Nephron (organoid): Measurements from ENCODE around the gene APMAP.

Source experiments
- H3K27ac Mint-ChIP-seq, 3 experiments: 2 replicates each; pipeline ENCODE4 v1.8.0; 2020; ENCODE audit warnings: mixed read lengths in 3 of 3, mild to moderate bottlenecking in 2 of 3, moderate library complexity in 1 of 3
- H3K27me3 Mint-ChIP-seq: 2 replicates; pipeline ENCODE4 v1.8.0; 2021; ENCODE audit warnings: low read depth, mild to moderate bottlenecking, moderate library complexity, mixed read lengths
- H3K36me3 Mint-ChIP-seq: 2 replicates; pipeline ENCODE4 v1.8.0; 2020; ENCODE audit warnings: low read depth, mixed read lengths
- H3K4me1 Mint-ChIP-seq: 2 replicates; pipeline ENCODE4 v1.8.0; 2020; ENCODE audit warnings: mixed read lengths
- H3K4me3 Mint-ChIP-seq, 3 experiments: 2 replicates each; pipeline ENCODE4 v1.8.0; 2020; ENCODE audit warnings: mild to moderate bottlenecking in 3 of 3, mixed read lengths in 3 of 3, moderate library complexity in 2 of 3
- H3K9me3 Mint-ChIP-seq: 2 replicates; pipeline ENCODE4 v1.8.0; 2020; ENCODE audit warnings: mixed read lengths
- CTCF ChIP-seq, 3 experiments: fragments of 200-600 bp; sonication (generic); IDR thresholded peaks; one replicate each; pipeline ENCODE4 v1.5.0; 2021; ENCODE audit warnings: antibody characterized with exemption in 3 of 3; ENCODE audit not compliant: unreplicated experiment in 3 of 3

The APMAP gene

GRCh38 chr20:25018841-25019240, 26.3 kb upstream of the APMAP start:
- Mint-ChIP-seq H3K4me3 (no peak overlapping the region), H3K4me1 (no peaks in the 10 kb centered on the region), H3K27me3 (peaks cover 9% of the 10 kb centered on the region), H3K36me3 (no peaks in the 10 kb centered on the region), H3K27ac (no peak overlapping the region), H3K9me3 (no peaks in the 10 kb centered on the region)
- no peak for TF ChIP-seq CTCF (IDR thresholded peaks at IDR 0.05; ENCODE audit: unreplicated experiment in 3 of 3)

GRCh38 chr20:25018425-25018824, 25.9 kb upstream of the APMAP start:
- TF ChIP-seq CTCF (IDR thresholded peaks at IDR 0.05; ENCODE audit: unreplicated experiment in 3 of 3) = no peak
- no peak overlapping the region for H3K4me3 Mint-ChIP-seq
- no peak overlapping the region for H3K27ac Mint-ChIP-seq
- no peaks in the 10 kb centered on the region for H3K9me3 Mint-ChIP-seq
- peaks cover 9% of the 10 kb centered on the region for H3K27me3 Mint-ChIP-seq
- no peaks in the 10 kb centered on the region for H3K36me3 Mint-ChIP-seq
- H3K4me1 Mint-ChIP-seq = no peaks in the 10 kb centered on the region

- Mint-ChIP-seq H3K36me3 (no peaks in the 10 kb centered on the region), H3K27ac (no peak overlapping the region), H3K4me1 (no peaks in the 10 kb centered on the region), H3K4me3 (no peak overlapping the region), H3K27me3 (peaks cover 9% of the 10 kb centered on the region), H3K9me3 (no peaks in the 10 kb centered on the region)
- TF ChIP-seq CTCF (IDR thresholded peaks at IDR 0.05; ENCODE audit: unreplicated experiment in 3 of 3) = no peak
These were observed 24.8 kb upstream of the APMAP start for GRCh38 chr20:25017257-25017803.

GRCh38 chr20:25016471-25016870, 23.9 kb upstream of the APMAP start:
- no peak overlapping the region for H3K4me3 Mint-ChIP-seq
- H3K36me3 Mint-ChIP-seq = no peaks in the 10 kb centered on the region
- H3K4me1 Mint-ChIP-seq = no peaks in the 10 kb centered on the region
- H3K9me3 Mint-ChIP-seq = no peaks in the 10 kb centered on the region
- peaks cover 9% of the 10 kb centered on the region for H3K27me3 Mint-ChIP-seq
- no peak overlapping the region for H3K27ac Mint-ChIP-seq
- TF ChIP-seq CTCF (IDR thresholded peaks at IDR 0.05; ENCODE audit: unreplicated experiment in 3 of 3) = no peak

GRCh38 chr20:25015986-25016385, 23.4 kb upstream of the APMAP start:
- Mint-ChIP-seq H3K27me3 (peaks cover 9% of the 10 kb centered on the region), H3K4me3 (no peak overlapping the region), H3K4me1 (no peaks in the 10 kb centered on the region), H3K27ac (no peak overlapping the region), H3K9me3 (no peaks in the 10 kb centered on the region), H3K36me3 (no peaks in the 10 kb centered on the region)
- TF ChIP-seq CTCF (IDR thresholded peaks at IDR 0.05; ENCODE audit: unreplicated experiment in 3 of 3) = no peak

- H3K9me3 Mint-ChIP-seq = no peaks in the 10 kb centered on the region
- no peak overlapping the region for H3K4me3 Mint-ChIP-seq
- TF ChIP-seq CTCF (IDR thresholded peaks at IDR 0.05; ENCODE audit: unreplicated experiment in 3 of 3) = no peak
These were observed 22.3 kb upstream of the APMAP start for GRCh38 chr20:25014816-25015215.

More at GRCh38 chr20:25014816-25015215, 22.3 kb upstream of the APMAP start:
- peaks cover 9% of the 10 kb centered on the region for H3K27me3 Mint-ChIP-seq
- no peak overlapping the region for H3K27ac Mint-ChIP-seq
- H3K4me1 Mint-ChIP-seq = no peaks in the 10 kb centered on the region
- H3K36me3 Mint-ChIP-seq = no peaks in the 10 kb centered on the region
